Neuronal stem cell (in vitro differentiated cells): Measurements from ENCODE around the gene RNF181.
"Not testable (repeated sequence)": the region's sequence is repeated elsewhere in the genome, so short reads cannot be mapped to it uniquely, and the experiment has no call there.

Source experiments
- DNase-seq: peaks from one replicate; pipeline ENCODE4 v3.0.0-alpha.2; 2013; ENCODE audit warnings: low spot score
- H2AFZ ChIP-seq: one replicate; pipeline ENCODE4 v1.6.1; 2013; ENCODE audit warnings: mild to moderate bottlenecking, low read length, inconsistent platforms
- H2AK5ac ChIP-seq: 2 replicates; pipeline ENCODE4 v1.6.1; 2013; ENCODE audit warnings: low read depth, mild to moderate bottlenecking, inconsistent platforms, low read length, moderate library complexity, mixed read lengths
- H2BK120ac ChIP-seq: 2 replicates; pipeline ENCODE4 v1.6.1; 2013; ENCODE audit warnings: low read depth, mild to moderate bottlenecking, inconsistent platforms, low read length, moderate library complexity, mixed read lengths
- H2BK12ac ChIP-seq: one replicate; pipeline ENCODE4 v1.6.1; 2013; ENCODE audit warnings: low read length, inconsistent platforms
- H2BK15ac ChIP-seq: 2 replicates; pipeline ENCODE4 v1.6.1; 2013; ENCODE audit warnings: mild to moderate bottlenecking, low read length, inconsistent platforms, mixed read lengths
- H2BK5ac ChIP-seq: one replicate; pipeline ENCODE4 v1.6.1; 2013; ENCODE audit warnings: inconsistent platforms, mild to moderate bottlenecking, low read length, moderate library complexity
- H3K14ac ChIP-seq: one replicate; pipeline ENCODE4 v1.6.1; 2013; ENCODE audit warnings: low read length, inconsistent platforms
- H3K18ac ChIP-seq: 2 replicates; pipeline ENCODE4 v1.6.1; 2013; ENCODE audit warnings: low read length, inconsistent platforms
- H3K23ac ChIP-seq: 2 replicates; pipeline ENCODE4 v1.6.1; 2013; ENCODE audit warnings: low read depth, mild to moderate bottlenecking, mixed read lengths, low read length, inconsistent platforms; ENCODE audit not compliant: poor library complexity
- H3K27ac ChIP-seq: replicated peaks from 3 replicates; pipeline ENCODE4 v1.5.1; 2013; ENCODE audit warnings: low read length, inconsistent platforms
- H3K27me3 ChIP-seq, 3 experiments: 2 replicates each; pipeline ENCODE4 v1.6.1; 2013; ENCODE audit warnings: low read length in 3 of 3, mild to moderate bottlenecking in 2 of 3, inconsistent platforms in 1 of 3, low read depth in 1 of 3, mixed read lengths in 1 of 3, moderate library complexity in 1 of 3; ENCODE audit not compliant: control insufficient read depth in 3 of 3, insufficient read depth in 3 of 3
- H3K36me3 ChIP-seq, 2 donors: replicated peaks in 1 of 2; 2 replicates each; pipeline ENCODE4 v1.6.1; 2013; ENCODE audit warnings: low read length in 2 of 2; ENCODE audit not compliant: control insufficient read depth in 2 of 2, insufficient read depth in 2 of 2
- H3K4ac ChIP-seq: 2 replicates; pipeline ENCODE4 v1.6.1; 2013; ENCODE audit warnings: inconsistent platforms, mild to moderate bottlenecking, low read length, moderate library complexity
- H3K4me1 ChIP-seq, 2 donors: 1 replicate in 1 of 2; 2 replicates in 1 of 2; pipeline ENCODE4 v1.6.1; 2013; ENCODE audit warnings: low read length in 2 of 2, low read depth in 1 of 2; ENCODE audit not compliant: control insufficient read depth in 2 of 2, insufficient read depth in 1 of 2
- H3K4me2 ChIP-seq: one replicate; pipeline ENCODE4 v1.6.1; 2013; ENCODE audit warnings: mild to moderate bottlenecking, low read length, inconsistent platforms; ENCODE audit not compliant: insufficient read depth, poor library complexity, severe bottlenecking
- H3K4me3 ChIP-seq, 2 donors: 2 replicates each; pipeline ENCODE4 v1.5.1; 2013; ENCODE audit warnings: low read length in 2 of 2, mild to moderate bottlenecking in 2 of 2, inconsistent platforms in 1 of 2, moderate library complexity in 1 of 2
- H3K79me1 ChIP-seq: one replicate; pipeline ENCODE4 v1.6.1; 2013; ENCODE audit warnings: low read depth, mild to moderate bottlenecking, inconsistent platforms, low read length, moderate library complexity
- H3K9ac ChIP-seq: one replicate; pipeline ENCODE4 v1.6.1; 2013; ENCODE audit warnings: mild to moderate bottlenecking, low read depth, low read length, inconsistent platforms; ENCODE audit not compliant: poor library complexity
- H3K9me3 ChIP-seq, 2 donors: replicated peaks in 1 of 2; 2 replicates each; pipeline versions ENCODE3 to v1.6.1; 2013; ENCODE audit warnings: low read length in 2 of 2, mild to moderate bottlenecking in 2 of 2, inconsistent platforms in 1 of 2, low read depth in 1 of 2, mixed read lengths in 1 of 2, moderate library complexity in 1 of 2; ENCODE audit not compliant: control insufficient read depth in 2 of 2, insufficient read depth in 1 of 2
- H4K8ac ChIP-seq: one replicate; pipeline ENCODE4 v1.6.1; 2013; ENCODE audit warnings: low read depth, mild to moderate bottlenecking, inconsistent platforms, low read length, moderate library complexity
- H4K91ac ChIP-seq: one replicate; pipeline ENCODE4 v1.6.1; 2013; ENCODE audit warnings: low read length, low read depth, mild to moderate bottlenecking, inconsistent platforms; ENCODE audit not compliant: poor library complexity
- WGBS, 2 donors: extraction: QIAGEN DNeasy Blood & Tissue Kit; methylation state at CpG; one replicate each; pipeline ENCODE4 v1.1.7; 2013; ENCODE audit warnings: missing lambda C conversion rate in 2 of 2, mixed read lengths in 1 of 2; ENCODE audit not compliant: insufficient read length in 2 of 2, insufficient replicate concordance in 1 of 2; ENCODE audit errors: extremely low coverage in 2 of 2; 5-methylcytosine and 5-hydroxymethylcytosine counted together

RNF181 gene

DNA sequence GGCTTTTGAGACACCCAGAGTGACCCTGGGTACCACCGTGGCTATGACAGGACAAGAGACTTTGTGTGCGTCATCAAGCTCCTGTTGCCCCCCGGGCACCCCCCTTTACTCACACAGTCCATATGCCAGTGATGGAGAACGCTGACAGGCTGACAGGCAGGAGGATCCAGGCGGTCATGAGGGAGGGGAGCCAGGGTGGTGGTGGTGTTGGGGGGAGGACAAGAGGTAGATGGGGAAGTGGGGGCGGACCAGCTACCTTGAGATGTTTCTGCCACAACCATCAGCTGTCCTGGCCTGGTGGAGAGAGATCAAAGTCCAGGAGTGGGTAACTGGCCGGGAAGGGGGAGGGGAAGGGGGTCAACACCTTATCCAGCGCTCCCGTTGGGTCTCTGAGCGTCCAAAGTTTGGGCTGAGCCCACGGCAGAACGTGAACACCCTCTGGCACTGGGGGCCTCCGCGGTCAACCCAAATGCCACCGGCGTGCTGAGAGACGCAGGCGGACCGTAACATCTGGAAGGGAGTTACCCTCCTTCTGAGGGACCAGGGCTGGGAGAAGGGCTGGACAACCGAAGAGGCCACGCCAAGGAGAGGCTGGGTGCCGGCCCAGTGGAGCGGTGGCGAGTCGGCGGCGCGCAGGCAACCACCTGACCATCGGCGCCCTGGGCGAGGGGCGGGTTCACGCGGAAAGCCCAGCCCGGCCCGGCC, 6.4 kb downstream of the RNF181 start:
- H4K91ac ChIP-seq, result no peak overlapping the region
- no peaks in the 10 kb centered on the region for H3K27me3 ChIP-seq
- peak overlapping the region; percentile 8 for H2BK12ac ChIP-seq
- H2BK120ac ChIP-seq, result no peak overlapping the region
- DNase-seq, result no peak
- peaks cover 24 to 57% of the 10 kb centered on the region in 2 donors for H3K36me3 ChIP-seq
- peak overlapping the region; percentile 94 for H3K4me2 ChIP-seq
- peak overlapping the region; percentile 79 to 98 for H3K4me3 ChIP-seq
- H4K8ac ChIP-seq, result peak overlapping the region; percentile 98
- peak overlapping the region; percentile 86 for H3K23ac ChIP-seq
- peaks cover 0 to 2% of the 10 kb centered on the region in 2 donors for H3K9me3 ChIP-seq
- H2BK5ac ChIP-seq, result no peak overlapping the region
- H2BK15ac ChIP-seq, result peak overlapping the region; percentile 34
- peak overlapping the region; percentile 96 for H2AFZ ChIP-seq
- no peak overlapping the region for H3K27ac ChIP-seq
- H3K79me1 ChIP-seq, result peaks cover 14% of the 10 kb centered on the region
- H3K4ac ChIP-seq, result peak overlapping the region; percentile 87
- peak overlapping the region; percentile 92 for H3K18ac ChIP-seq
- H3K9ac ChIP-seq, result peak overlapping the region; percentile 96
- H3K14ac ChIP-seq, result peak overlapping the region; percentile 97
- H2AK5ac ChIP-seq, result peak overlapping the region; percentile 68
- WGBS, 2 donors, result no CpG with 5 or more reads among the region's 36 CpGs
- H3K4me1 ChIP-seq, result peaks cover 5 to 8% of the 10 kb centered on the region in 2 donors

DNA sequence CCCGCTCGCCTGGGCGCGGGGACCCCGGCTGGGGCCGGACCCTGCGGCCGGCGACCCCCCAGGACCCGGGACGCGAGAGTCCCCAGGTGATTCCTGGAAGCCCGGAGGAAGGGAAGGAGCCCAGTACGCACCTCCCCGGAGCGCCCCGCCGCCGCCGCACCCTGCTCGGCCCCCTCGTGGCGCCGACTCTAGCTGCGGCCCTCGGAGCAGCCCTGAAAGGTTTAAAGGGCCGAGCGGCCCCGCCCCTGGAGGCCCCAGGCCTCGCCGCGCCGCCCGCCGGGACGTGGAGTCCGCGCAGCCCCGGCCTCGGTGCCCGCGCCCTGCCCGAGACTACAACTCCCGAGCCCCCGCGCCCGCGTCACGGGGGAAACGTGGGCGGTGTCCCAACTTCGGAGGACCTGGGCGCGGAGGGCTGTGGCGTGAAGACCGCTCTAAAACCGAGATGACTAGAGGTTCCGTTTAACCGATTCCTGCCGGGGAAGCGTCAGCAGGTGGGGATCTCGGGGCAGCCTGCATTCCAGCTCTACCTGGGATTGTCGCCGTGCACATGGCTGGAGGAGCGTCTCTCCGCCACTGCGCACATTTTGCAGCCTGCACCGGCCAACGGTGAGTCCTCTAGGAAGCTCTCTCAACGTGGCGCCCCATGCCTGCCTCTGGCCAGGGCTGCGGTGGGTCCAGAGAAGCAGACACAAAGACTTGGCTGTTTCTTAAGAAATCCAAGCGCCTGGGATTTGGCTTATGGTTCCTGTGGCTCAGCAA, 7.1 kb downstream of the RNF181 start, which contains the start of gene TMEM150A:
TSS of gene TMEM150A (minus strand) at position 223 of the 759 bp plus-strand sequence. CDS start 750 bp downstream, outside the sequence.
- Histone ChIP-seq H3K9ac (peak within 1 kb of the TSS; percentile 96), H2BK12ac (peak within 1 kb of the TSS; percentile 8), H2BK120ac (no peak within 1 kb of the TSS), H3K27ac (peak within 1 kb of the TSS; percentile 54), H3K4ac (peak within 1 kb of the TSS; percentile 87), H3K4me1 (peaks cover 5 to 8% of the 10 kb centered on the region in 2 donors), H2AK5ac (peak within 1 kb of the TSS; percentile 68), H3K79me1 (peaks cover 7% of the 10 kb centered on the region), H2AFZ (peak within 1 kb of the TSS; percentile 96), H3K18ac (peak within 1 kb of the TSS; percentile 92), H3K14ac (peak within 1 kb of the TSS; percentile 97), H3K23ac (peak within 1 kb of the TSS; percentile 86), H3K36me3 (peaks cover 19 to 57% of the 10 kb centered on the region in 2 donors), H3K4me3 (peak within 1 kb of the TSS; percentile 89 to 98), H4K91ac (no peak within 1 kb of the TSS), H2BK15ac (peak within 1 kb of the TSS; percentile 34), H3K9me3 (peaks cover 0 to 2% of the 10 kb centered on the region in 2 donors), H3K27me3 (no peaks in the 10 kb centered on the region), H2BK5ac (no peak within 1 kb of the TSS), H3K4me2 (peak within 1 kb of the TSS; percentile 94), H4K8ac (peak within 1 kb of the TSS; percentile 98)
- DNase-seq, result peak; percentile 84
- WGBS, 2 donors, result no CpG with 5 or more reads among the region's 73 CpGs

DNA sequence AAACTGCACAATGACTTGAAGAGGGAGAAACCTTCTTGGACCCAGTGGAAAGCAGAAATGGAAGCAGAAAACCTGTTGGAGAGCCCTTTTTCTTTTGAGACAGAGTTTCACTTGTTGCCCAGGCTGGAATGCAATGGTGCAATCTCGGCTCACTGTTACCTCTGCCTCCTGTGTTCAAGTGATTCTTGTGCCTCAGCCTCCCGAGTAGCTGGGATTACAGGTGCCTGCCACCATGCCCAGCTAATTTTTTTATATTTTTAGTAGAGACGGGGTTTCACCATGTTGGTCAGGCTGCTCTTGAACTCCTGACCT, 8.5 kb downstream of the RNF181 start:
- not testable (repeated sequence) for H3K27ac ChIP-seq, H3K14ac ChIP-seq, H4K91ac ChIP-seq, H3K4me2 ChIP-seq, H3K79me1 ChIP-seq, H4K8ac ChIP-seq, H3K9me3 ChIP-seq, H3K4me3 ChIP-seq, H2BK12ac ChIP-seq, H2BK120ac ChIP-seq, H3K23ac ChIP-seq, H3K4ac ChIP-seq, H2BK5ac ChIP-seq, H2AFZ ChIP-seq, H3K4me1 ChIP-seq, H3K9ac ChIP-seq, H3K18ac ChIP-seq, H3K27me3 ChIP-seq, H2AK5ac ChIP-seq, H2BK15ac ChIP-seq, DNase-seq
- H3K36me3 ChIP-seq, result peaks cover 25 to 58% of the 10 kb centered on the region in 2 donors
- WGBS, 2 donors, result no CpG with 5 or more reads among the region's 3 CpGs
